Measurements from ENCODE around the gene DTD1. TPM values are rescaled to one million over a fixed set of nuclear protein-coding genes. Genes with fewer than 3 reads are reported as not detected.
A peak's percentile ranks its signal among the peaks of the same experiment; 100 is the strongest.

DTD1 gene
- total RNA-seq, 1 donor from 2014 or later, result 22.2 TPM

GRCh38 chr20:18571578-18571977 lies 16.3 kb upstream of the DTD1 start:
- Mint-ChIP-seq H3K4me1 (ENCODE audit: low read depth) (peaks cover 17% of the 10 kb centered on the region), H3K9me3 (ENCODE audit: low read depth) (peaks cover 3% of the 10 kb centered on the region), H3K27me3 (ENCODE audit: low read depth) (no peaks in the 10 kb centered on the region), H3K36me3 (ENCODE audit: low read depth) (peaks cover 5% of the 10 kb centered on the region), H3K27ac (ENCODE audit: unreplicated experiment) (no peak overlapping the region), H3K4me3 (ENCODE audit: unreplicated experiment) (no peak overlapping the region)
- no peak for DNase-seq (ENCODE audit: low spot score)
- no peak for TF ChIP-seq CTCF (IDR thresholded peaks at IDR 0.05)

- H3K4me1 Mint-ChIP-seq (ENCODE audit: low read depth), result no peaks in the 10 kb centered on the region
- no peaks in the 10 kb centered on the region for H3K36me3 Mint-ChIP-seq (ENCODE audit: low read depth)
- H3K4me3 Mint-ChIP-seq (ENCODE audit: unreplicated experiment), result no peak overlapping the region
- DNase-seq (ENCODE audit: low spot score), result no peak
- no peak for TF ChIP-seq CTCF (IDR thresholded peaks at IDR 0.05)
- no peaks in the 10 kb centered on the region for H3K9me3 Mint-ChIP-seq (ENCODE audit: low read depth)
- H3K27ac Mint-ChIP-seq (ENCODE audit: unreplicated experiment), result no peak overlapping the region
- H3K27me3 Mint-ChIP-seq (ENCODE audit: low read depth), result no peaks in the 10 kb centered on the region
Measured at GRCh38 chr20:18577942-18578341, 9.9 kb upstream of the DTD1 start.

- TF ChIP-seq CTCF (IDR thresholded peaks at IDR 0.05), result no peak
- Mint-ChIP-seq H3K9me3 (ENCODE audit: low read depth) (no peaks in the 10 kb centered on the region), H3K36me3 (ENCODE audit: low read depth) (no peaks in the 10 kb centered on the region)
Measured at GRCh38 chr20:18578581-18578980, 9.3 kb upstream of the DTD1 start.

GRCh38 chr20:18580012-18580411 lies 7.8 kb upstream of the DTD1 start:
- no peak for DNase-seq (ENCODE audit: low spot score)
- no peaks in the 10 kb centered on the region for H3K4me1 Mint-ChIP-seq (ENCODE audit: low read depth)
- no peaks in the 10 kb centered on the region for H3K9me3 Mint-ChIP-seq (ENCODE audit: low read depth)
- H3K27me3 Mint-ChIP-seq (ENCODE audit: low read depth), result no peaks in the 10 kb centered on the region
- no peak overlapping the region for H3K4me3 Mint-ChIP-seq (ENCODE audit: unreplicated experiment)
- no peak for TF ChIP-seq CTCF (IDR thresholded peaks at IDR 0.05)
- H3K27ac Mint-ChIP-seq (ENCODE audit: unreplicated experiment), result no peak overlapping the region
- peaks cover 4% of the 10 kb centered on the region for H3K36me3 Mint-ChIP-seq (ENCODE audit: low read depth)

More at GRCh38 chr20:18578581-18578980, 9.3 kb upstream of the DTD1 start:
- H3K4me3 Mint-ChIP-seq (ENCODE audit: unreplicated experiment), result no peak overlapping the region
- H3K27me3 Mint-ChIP-seq (ENCODE audit: low read depth), result no peaks in the 10 kb centered on the region
- no peaks in the 10 kb centered on the region for H3K4me1 Mint-ChIP-seq (ENCODE audit: low read depth)
- no peak for DNase-seq (ENCODE audit: low spot score)
- no peak overlapping the region for H3K27ac Mint-ChIP-seq (ENCODE audit: unreplicated experiment)

- peaks cover 16% of the 10 kb centered on the region for H3K4me1 Mint-ChIP-seq (ENCODE audit: low read depth)
- no peak for TF ChIP-seq CTCF (IDR thresholded peaks at IDR 0.05)
- peaks cover 4% of the 10 kb centered on the region for H3K36me3 Mint-ChIP-seq (ENCODE audit: low read depth)
- no peak overlapping the region for H3K4me3 Mint-ChIP-seq (ENCODE audit: unreplicated experiment)
- peak overlapping the region; percentile 82 for H3K27ac Mint-ChIP-seq (ENCODE audit: unreplicated experiment)
- no peaks in the 10 kb centered on the region for H3K9me3 Mint-ChIP-seq (ENCODE audit: low read depth)
- no peaks in the 10 kb centered on the region for H3K27me3 Mint-ChIP-seq (ENCODE audit: low read depth)
- no peak for DNase-seq (ENCODE audit: low spot score)
Measured at GRCh38 chr20:18585134-18585533, 2.7 kb upstream of the DTD1 start.

Measured in chondrocyte (in vitro differentiated cells).